ENCODE data around the gene HDAC4. TPM values are rescaled to one million over a fixed set of nuclear protein-coding genes. Genes with fewer than 3 reads are reported as not detected.
A peak's percentile ranks its signal among the peaks of the same experiment; 100 is the strongest.

Gene HDAC4
- total and polyA plus RNA-seq, 8 donors: 1.7 to 98.8 (median 24.5) TPM

- no peak for TF ChIP-seq POLR2AphosphoS5 (IDR thresholded peaks at IDR 0.05)
- no peak for TF ChIP-seq POLR2A (IDR thresholded peaks at IDR 0.05)
- DNase-seq: no peak
- Histone ChIP-seq H3K27me3 (no peaks in the 10 kb centered on the region), H3K4me3 (no peak overlapping the region), H3K36me3 (peaks cover 0 to 11% (median 9%) of the 10 kb centered on the region in 4 donors), H3K9me3 (no peaks in the 10 kb centered on the region), H3K4me1 (peaks cover 0 to 37% (median 17%) of the 10 kb centered on the region in 4 donors), H3K27ac (peak overlapping the region in 1 of 5 donors; percentile 72)
- 92 to 95% (median 94%) methylated on average over 9 to 12 of the region's 12 CpGs for WGBS, 5 donors
- intact Hi-C loops (cut with DNase I; ENCODE audit: low total_unique reads): no loop called here
These were observed 198.5 kb downstream of the HDAC4 start for GRCh38 chr2:239202343-239202742.

DNA sequence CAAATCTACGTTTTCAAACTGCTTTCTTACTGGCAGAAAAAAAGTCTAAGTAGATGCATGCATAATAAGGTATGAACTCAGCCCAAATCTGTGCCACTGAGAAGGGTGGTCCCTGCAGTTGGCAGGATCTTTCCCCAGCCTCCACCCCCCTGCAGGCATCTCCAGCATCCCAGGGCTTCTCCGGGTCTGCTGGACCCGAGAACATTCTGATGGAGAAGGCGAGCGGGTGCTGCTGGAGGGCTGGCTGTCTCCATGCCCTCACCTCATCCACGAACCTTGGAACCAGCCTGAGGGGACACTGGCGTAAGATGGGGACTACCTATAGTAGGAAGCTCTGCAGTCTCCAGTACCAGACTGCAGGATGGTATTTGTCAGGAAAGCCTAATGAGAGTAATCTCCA, 198.9 kb downstream of the HDAC4 start:
- 81 to 94% (median 92%) methylated on average over 7 of the region's 7 CpGs for WGBS, 5 donors

GRCh38 chr2:239201531-239201876, 199.3 kb downstream of the HDAC4 start:
- H3K36me3 ChIP-seq: peaks cover 0 to 20% (median 17%) of the 10 kb centered on the region in 4 donors
- H3K27me3 ChIP-seq: no peaks in the 10 kb centered on the region
- peak in 1 of 2 donors; percentile 46 for DNase-seq
- TF ChIP-seq EP300 (IDR thresholded peaks at IDR 0.05) (no peak), POLR2A (IDR thresholded peaks at IDR 0.05) (no peak), POLR2AphosphoS5 (IDR thresholded peaks at IDR 0.05) (no peak)
- TF ChIP-seq, protein P1, sequence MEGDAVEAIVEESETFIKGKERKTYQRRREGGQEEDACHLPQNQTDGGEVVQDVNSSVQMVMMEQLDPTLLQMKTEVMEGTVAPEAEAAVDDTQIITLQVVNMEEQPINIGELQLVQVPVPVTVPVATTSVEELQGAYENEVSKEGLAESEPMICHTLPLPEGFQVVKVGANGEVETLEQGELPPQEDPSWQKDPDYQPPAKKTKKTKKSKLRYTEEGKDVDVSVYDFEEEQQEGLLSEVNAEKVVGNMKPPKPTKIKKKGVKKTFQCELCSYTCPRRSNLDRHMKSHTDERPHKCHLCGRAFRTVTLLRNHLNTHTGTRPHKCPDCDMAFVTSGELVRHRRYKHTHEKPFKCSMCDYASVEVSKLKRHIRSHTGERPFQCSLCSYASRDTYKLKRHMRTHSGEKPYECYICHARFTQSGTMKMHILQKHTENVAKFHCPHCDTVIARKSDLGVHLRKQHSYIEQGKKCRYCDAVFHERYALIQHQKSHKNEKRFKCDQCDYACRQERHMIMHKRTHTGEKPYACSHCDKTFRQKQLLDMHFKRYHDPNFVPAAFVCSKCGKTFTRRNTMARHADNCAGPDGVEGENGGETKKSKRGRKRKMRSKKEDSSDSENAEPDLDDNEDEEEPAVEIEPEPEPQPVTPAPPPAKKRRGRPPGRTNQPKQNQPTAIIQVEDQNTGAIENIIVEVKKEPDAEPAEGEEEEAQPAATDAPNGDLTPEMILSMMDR (IDR thresholded peaks at IDR 0.05): no peak
- peak overlapping the region in 1 of 5 donors; percentile 72 for H3K27ac ChIP-seq
- H3K4me1 ChIP-seq: peaks cover 0 to 31% (median 17%) of the 10 kb centered on the region in 4 donors
- intact Hi-C loops (cut with DNase I; ENCODE audit: low total_unique reads): no loop called here
- H3K9me3 ChIP-seq: no peaks in the 10 kb centered on the region
- H3K4me3 ChIP-seq: no peak overlapping the region
- WGBS, 5 donors: 62 to 73% (median 70%) methylated on average over 6 of the region's 6 CpGs

More for the DNA sequence above, 198.9 kb downstream of the HDAC4 start:
- Histone ChIP-seq H3K4me3 (no peak overlapping the region), H3K9me3 (no peaks in the 10 kb centered on the region), H3K36me3 (peaks cover 0 to 16% (median 14%) of the 10 kb centered on the region in 4 donors), H3K4me1 (peaks cover 0 to 33% (median 17%) of the 10 kb centered on the region in 4 donors), H3K27ac (peak overlapping the region in 1 of 5 donors; percentile 72), H3K27me3 (no peaks in the 10 kb centered on the region)
- TF ChIP-seq EP300 (IDR thresholded peaks at IDR 0.05) (no peak), POLR2AphosphoS5 (IDR thresholded peaks at IDR 0.05) (no peak), POLR2A (IDR thresholded peaks at IDR 0.05) (no peak)
- TF ChIP-seq, protein P1 (IDR thresholded peaks at IDR 0.05): no peak
- DNase-seq: no peak
- intact Hi-C loops (cut with DNase I; ENCODE audit: low total_unique reads): no loop called here

GRCh38 chr2:239200646-239201530, 199.9 kb downstream of the HDAC4 start:
- peaks cover 0 to 23% (median 21%) of the 10 kb centered on the region in 4 donors for H3K36me3 ChIP-seq
- TF ChIP-seq, protein P1 (IDR thresholded peaks at IDR 0.05): no peak
- TF ChIP-seq POLR2A (IDR thresholded peaks at IDR 0.05) (no peak), POLR2AphosphoS5 (IDR thresholded peaks at IDR 0.05) (no peak), EP300 (IDR thresholded peaks at IDR 0.05) (no peak)
- DNase-seq: no peak
- H3K9me3 ChIP-seq: no peaks in the 10 kb centered on the region
- no peaks in the 10 kb centered on the region for H3K27me3 ChIP-seq
- H3K4me1 ChIP-seq: peaks cover 0 to 31% (median 16%) of the 10 kb centered on the region in 4 donors
- H3K27ac ChIP-seq: peak overlapping the region in 1 of 5 donors; percentile 72
- 86 to 95% (median 91%) methylated on average over 15 to 20 of the region's 20 CpGs for WGBS, 5 donors
- H3K4me3 ChIP-seq: no peak overlapping the region
- intact Hi-C loops (cut with DNase I; ENCODE audit: low total_unique reads): no loop called here

Data from stomach (tissue), 9 donors.